HepG2 (cell line): ENCODE measurements around the gene DSG2. TPM values are rescaled to one million over a fixed set of nuclear protein-coding genes. Genes with fewer than 3 reads are reported as not detected.
A peak's percentile ranks its signal among the peaks of the same experiment; 100 is the strongest.

ENCODE experiments used
- AHR ChIP-seq: IDR thresholded peaks from 2 replicates; pipeline ENCODE4 v1.6.1; 2018; ENCODE audit warnings: missing genetic modification reagents, missing compliant biosample characterization
- CREBL2 ChIP-seq: sonication (generic); formaldehyde crosslinking; IDR thresholded peaks from 2 replicates; pipeline ENCODE4 v1.8.1; 2023; ENCODE audit warnings: missing genetic modification reagents, mild to moderate bottlenecking, borderline replicate concordance
- HDAC1 ChIP-seq: sonication (generic); formaldehyde crosslinking; IDR thresholded peaks from 2 replicates; pipeline ENCODE4 v1.5.1; 2020; ENCODE audit warnings: mild to moderate bottlenecking, missing genetic modification reagents
- HOXA3 ChIP-seq: sonication (generic); formaldehyde crosslinking; IDR thresholded peaks from 2 replicates; pipeline ENCODE4 v1.5.0; 2020; ENCODE audit warnings: missing genetic modification reagents
- MAZ ChIP-seq, 2 experiments: sonication (generic) in 1 of 2; formaldehyde crosslinking in 1 of 2; IDR thresholded peaks; 2 replicates each; pipeline versions ENCODE4 v1.5.0 to v1.6.1; 2012 to 2020; ENCODE audit warnings: low read depth in 2 of 2, mild to moderate bottlenecking in 2 of 2, borderline replicate concordance in 1 of 2, improper control_type of control experiment in 1 of 2, low read length in 1 of 2, missing genetic modification reagents in 1 of 2, moderate library complexity in 1 of 2
- MEIS2 ChIP-seq: sonication (generic); formaldehyde crosslinking; IDR thresholded peaks from 2 replicates; pipeline ENCODE4 v1.9.0; 2021; ENCODE audit warnings: mild to moderate bottlenecking, missing genetic modification reagents
- MXD1 ChIP-seq: sonication (generic); formaldehyde crosslinking; IDR thresholded peaks from 2 replicates; pipeline ENCODE4 v1.4.0; 2020; ENCODE audit warnings: mild to moderate bottlenecking, missing genetic modification reagents
- NKX3-1 ChIP-seq: sonication (generic); formaldehyde crosslinking; IDR thresholded peaks from 2 replicates; pipeline ENCODE4 v1.5.0; 2020; ENCODE audit warnings: missing genetic modification reagents
- PHF21A ChIP-seq: sonication (generic); formaldehyde crosslinking; IDR thresholded peaks from 2 replicates; pipeline ENCODE4 v1.5.0; 2020; ENCODE audit warnings: mild to moderate bottlenecking, missing genetic modification reagents
- RXRA ChIP-seq: sonication (generic); formaldehyde crosslinking; IDR thresholded peaks from 2 replicates; pipeline ENCODE4 v1.5.1; 2020; ENCODE audit warnings: missing genetic modification reagents
- RXRB ChIP-seq: IDR thresholded peaks from 2 replicates; pipeline ENCODE4 v1.6.1; 2016; ENCODE audit warnings: borderline replicate concordance, missing genetic modification reagents, missing compliant biosample characterization
- SP4 ChIP-seq: sonication (generic); formaldehyde crosslinking; IDR thresholded peaks from 2 replicates; pipeline ENCODE4 v1.8.1; 2023; ENCODE audit warnings: mild to moderate bottlenecking, missing genetic modification reagents
- STAG1 ChIP-seq: sonication (generic); formaldehyde crosslinking; IDR thresholded peaks from 2 replicates; pipeline ENCODE4 v1.4.0; 2020; ENCODE audit warnings: missing genetic modification reagents
- XRCC5 ChIP-seq: fragments of 200-400 bp; formaldehyde crosslinking; optimal IDR thresholded peaks from 2 replicates; pipeline ENCODE3; 2017; ENCODE audit warnings: mild to moderate bottlenecking, low read length
- ZBTB40 ChIP-seq, 2 experiments: fragments of 450-650 bp in 1 of 2; sonication (generic) in 1 of 2; formaldehyde crosslinking in 1 of 2; IDR thresholded peaks; 2 replicates each; pipeline versions ENCODE4 v1.6.1 to v1.8.0; 2016 to 2022; ENCODE audit warnings: antibody characterized with exemption in 1 of 2, mild to moderate bottlenecking in 1 of 2, missing genetic modification reagents in 1 of 2
- ZFP1 ChIP-seq: IDR thresholded peaks from 2 replicates; pipeline ENCODE4 v1.6.1; 2016
- ZFY ChIP-seq: sonication (generic); formaldehyde crosslinking; IDR thresholded peaks from 2 replicates; pipeline ENCODE4 v1.4.0; 2020; ENCODE audit warnings: missing genetic modification reagents
- ZKSCAN8 ChIP-seq: IDR thresholded peaks from 2 replicates; pipeline ENCODE4 v1.6.1; 2016; ENCODE audit warnings: borderline replicate concordance, missing genetic modification reagents, missing compliant biosample characterization
- ZNF563 ChIP-seq: sonication (generic); formaldehyde crosslinking; IDR thresholded peaks from 2 replicates; pipeline ENCODE4 v1.8.0; 2022; ENCODE audit warnings: mild to moderate bottlenecking, moderate library complexity, missing genetic modification reagents
- ZNF766 ChIP-seq: sonication (generic); formaldehyde crosslinking; IDR thresholded peaks from 2 replicates; pipeline ENCODE4 v1.5.0; 2020; ENCODE audit warnings: missing genetic modification reagents, borderline replicate concordance
- ZSCAN20 ChIP-seq: sonication (generic); formaldehyde crosslinking; IDR thresholded peaks from 2 replicates; pipeline ENCODE4 v1.4.0; 2020; ENCODE audit warnings: missing genetic modification reagents, mild to moderate bottlenecking, borderline replicate concordance
- polyA plus RNA-seq, 8 experiments: library from polyadenylated mRNA; depleted of rRNA in 3 of 8; stranded (reverse) in 7 of 8; unstranded in 1 of 8; fragments of >200 nt; fragmentation: Illumina TruSeq in 4 of 8; extraction: Trizol in 4 of 8; gene quantifications; 2 replicates each; pipeline versions ENCODE4 v1.2.1 to v1.2.3, GENCODE V29; 2011 to 2016; ENCODE audit warnings: low read depth in 4 of 8, missing spikeins in 1 of 8, mixed read lengths in 1 of 8; ENCODE audit not compliant: insufficient read depth in 1 of 8
- total RNA-seq, 5 experiments: library from RNA; depleted of rRNA; stranded (reverse); fragments of >200 nt; fragmentation: Illumina TruSeq; extraction: Trizol; gene quantifications; 2 replicates each; pipeline ENCODE4 v1.2.3, GENCODE V29; 2016; ENCODE audit warnings: low read depth in 1 of 5

DSG2 gene
- total and polyA plus RNA-seq, 2 of the 13 experiments (the other 11 are each of a cell fraction or from before 2014, with no cell fraction given): 23.3 to 66.7 TPM

- no peak for TF ChIP-seq ZBTB40 (IDR thresholded peaks at IDR 0.05)
- TF ChIP-seq ZBTB40 (CRISPR knock-in tag; IDR thresholded peaks at IDR 0.05): no peak
- TF ChIP-seq ZFY: peak; percentile 75
- TF ChIP-seq STAG1 (CRISPR knock-in tag): peak; percentile 46; the same call in 1 of the 2 replicates
- TF ChIP-seq ZNF563: 0 out of 2 replicates have a peak, but pooled peaks have one; percentile 1
- peak; percentile 42; the same call in 1 of the 2 replicates for TF ChIP-seq AHR (CRISPR knock-in tag)
- TF ChIP-seq MAZ (IDR thresholded peaks at IDR 0.05; ENCODE audit: borderline replicate concordance, low read depth, low read length): no peak
- peak; percentile 88 for TF ChIP-seq MAZ (CRISPR knock-in tag; IDR thresholded peaks at IDR 0.05; ENCODE audit: low read depth)
- TF ChIP-seq HOXA3: peak; percentile 5; the same call in 1 of the 2 replicates
- TF ChIP-seq HDAC1 (CRISPR knock-in tag): peak; percentile 51; the same call in 1 of the 2 replicates
- TF ChIP-seq RXRA: 0 out of 2 replicates have a peak, but pooled peaks have one; percentile 15
- 0 out of 2 replicates have a peak, but pooled peaks have one; percentile 18 for TF ChIP-seq RXRB
- TF ChIP-seq ZSCAN20 (CRISPR knock-in tag): peak; percentile 10; the same call in 1 of the 2 replicates
- TF ChIP-seq ZNF766 (CRISPR knock-in tag): no peak
- no peak for TF ChIP-seq ZFP1 (CRISPR knock-in tag)
- TF ChIP-seq SP4 (CRISPR knock-in tag): peak; percentile 47; the same call in 1 of the 2 replicates
- peak; percentile 69 for TF ChIP-seq XRCC5
- TF ChIP-seq PHF21A (CRISPR knock-in tag): peak; percentile 38; the same call in 1 of the 2 replicates
- no peak for TF ChIP-seq CREBL2 (CRISPR knock-in tag)
- TF ChIP-seq ZKSCAN8 (CRISPR knock-in tag): no peak
- TF ChIP-seq MXD1 (CRISPR knock-in tag): peak; percentile 20; the same call in 1 of the 2 replicates
- TF ChIP-seq MEIS2 (CRISPR knock-in tag): 0 out of 2 replicates have a peak, but pooled peaks have one; percentile 2
- 0 out of 2 replicates have a peak, but pooled peaks have one; percentile 21 for TF ChIP-seq NKX3-1 (CRISPR knock-in tag)
Observed at GRCh38 chr18:31497404-31497835, 557 bp upstream of the DSG2 start (continued).
